PFSK-1 (cell line): Measurements from ENCODE around the gene AKR1D1.

Source experiments
- FOXP2 ChIP-seq: optimal IDR thresholded peaks from 2 replicates; pipeline ENCODE3; 2011; ENCODE audit warnings: borderline replicate concordance, control low read depth, inconsistent platforms; ENCODE audit not compliant: insufficient read depth; ENCODE audit errors: extremely low read length, extremely low read depth
- POLR2AphosphoS5 ChIP-seq: IDR thresholded peaks from 2 replicates; pipeline ENCODE4 v1.6.1; 2012; ENCODE audit warnings: low read depth, mild to moderate bottlenecking, control low read depth, low read length, moderate library complexity
- SIN3A ChIP-seq: IDR thresholded peaks from 2 replicates; pipeline ENCODE4 v1.6.1; 2012; ENCODE audit warnings: mild to moderate bottlenecking, low read length, moderate library complexity, borderline replicate concordance; ENCODE audit not compliant: insufficient read depth
- TAF1 ChIP-seq: IDR thresholded peaks from 2 replicates; pipeline ENCODE4 v1.6.1; 2012; ENCODE audit warnings: low read length, control low read depth, borderline replicate concordance; ENCODE audit not compliant: insufficient read depth
- TF ChIP-seq, protein P1 (sequence below), 2 experiments: IDR thresholded peaks; 2 replicates each; pipeline versions ENCODE4 v1.6.1 to v1.8.0; 2011 to 2012; ENCODE audit warnings: low read depth in 2 of 2, low read length in 2 of 2, control low read depth in 1 of 2, inconsistent platforms in 1 of 2, mild to moderate bottlenecking in 1 of 2, moderate library complexity in 1 of 2; ENCODE audit not compliant: insufficient read depth in 1 of 2

AKR1D1 gene

GRCh38 chr7:138120140-138120827 lies 44.0 kb downstream of the AKR1D1 start:
- no peak for TF ChIP-seq FOXP2
- no peak for TF ChIP-seq POLR2AphosphoS5
- TF ChIP-seq, protein P1, sequence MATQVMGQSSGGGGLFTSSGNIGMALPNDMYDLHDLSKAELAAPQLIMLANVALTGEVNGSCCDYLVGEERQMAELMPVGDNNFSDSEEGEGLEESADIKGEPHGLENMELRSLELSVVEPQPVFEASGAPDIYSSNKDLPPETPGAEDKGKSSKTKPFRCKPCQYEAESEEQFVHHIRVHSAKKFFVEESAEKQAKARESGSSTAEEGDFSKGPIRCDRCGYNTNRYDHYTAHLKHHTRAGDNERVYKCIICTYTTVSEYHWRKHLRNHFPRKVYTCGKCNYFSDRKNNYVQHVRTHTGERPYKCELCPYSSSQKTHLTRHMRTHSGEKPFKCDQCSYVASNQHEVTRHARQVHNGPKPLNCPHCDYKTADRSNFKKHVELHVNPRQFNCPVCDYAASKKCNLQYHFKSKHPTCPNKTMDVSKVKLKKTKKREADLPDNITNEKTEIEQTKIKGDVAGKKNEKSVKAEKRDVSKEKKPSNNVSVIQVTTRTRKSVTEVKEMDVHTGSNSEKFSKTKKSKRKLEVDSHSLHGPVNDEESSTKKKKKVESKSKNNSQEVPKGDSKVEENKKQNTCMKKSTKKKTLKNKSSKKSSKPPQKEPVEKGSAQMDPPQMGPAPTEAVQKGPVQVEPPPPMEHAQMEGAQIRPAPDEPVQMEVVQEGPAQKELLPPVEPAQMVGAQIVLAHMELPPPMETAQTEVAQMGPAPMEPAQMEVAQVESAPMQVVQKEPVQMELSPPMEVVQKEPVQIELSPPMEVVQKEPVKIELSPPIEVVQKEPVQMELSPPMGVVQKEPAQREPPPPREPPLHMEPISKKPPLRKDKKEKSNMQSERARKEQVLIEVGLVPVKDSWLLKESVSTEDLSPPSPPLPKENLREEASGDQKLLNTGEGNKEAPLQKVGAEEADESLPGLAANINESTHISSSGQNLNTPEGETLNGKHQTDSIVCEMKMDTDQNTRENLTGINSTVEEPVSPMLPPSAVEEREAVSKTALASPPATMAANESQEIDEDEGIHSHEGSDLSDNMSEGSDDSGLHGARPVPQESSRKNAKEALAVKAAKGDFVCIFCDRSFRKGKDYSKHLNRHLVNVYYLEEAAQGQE (IDR thresholded peaks at IDR 0.05; ENCODE audit: insufficient read depth in 1 of 2, low read depth in 2 of 2, low read length in 2 of 2): no peak
- no peak for TF ChIP-seq TAF1
- no peak for TF ChIP-seq SIN3A

GRCh38 chr7:138122162-138122561 lies 45.9 kb downstream of the AKR1D1 start:
- TF ChIP-seq TAF1 (no peak), SIN3A (no peak), POLR2AphosphoS5 (no peak), FOXP2 (no peak)
- TF ChIP-seq, protein P1 (IDR thresholded peaks at IDR 0.05; ENCODE audit: insufficient read depth in 1 of 2, low read depth in 2 of 2, low read length in 2 of 2): no peak

- TF ChIP-seq POLR2AphosphoS5: no peak
- TF ChIP-seq, protein P1 (IDR thresholded peaks at IDR 0.05; ENCODE audit: insufficient read depth in 1 of 2, low read depth in 2 of 2, low read length in 2 of 2): no peak
- TF ChIP-seq SIN3A: no peak
- no peak for TF ChIP-seq TAF1
- TF ChIP-seq FOXP2: no peak
Observed at GRCh38 chr7:138125119-138125518, 48.9 kb downstream of the AKR1D1 start.

GRCh38 chr7:138125598-138126111 lies 49.4 kb downstream of the AKR1D1 start:
- TF ChIP-seq POLR2AphosphoS5: no peak
- TF ChIP-seq, protein P1 (IDR thresholded peaks at IDR 0.05; ENCODE audit: insufficient read depth in 1 of 2, low read depth in 2 of 2, low read length in 2 of 2): no peak
- no peak for TF ChIP-seq SIN3A
- no peak for TF ChIP-seq TAF1
- TF ChIP-seq FOXP2: no peak
